ENCODE data around the gene MYO5B. TPM values are rescaled to one million over a fixed set of nuclear protein-coding genes. Genes with fewer than 3 reads are reported as not detected.

MYO5B gene
- total RNA-seq, 4 donors from 2014 or later = 1.9 to 18.3 (median 4.4) TPM

DNA sequence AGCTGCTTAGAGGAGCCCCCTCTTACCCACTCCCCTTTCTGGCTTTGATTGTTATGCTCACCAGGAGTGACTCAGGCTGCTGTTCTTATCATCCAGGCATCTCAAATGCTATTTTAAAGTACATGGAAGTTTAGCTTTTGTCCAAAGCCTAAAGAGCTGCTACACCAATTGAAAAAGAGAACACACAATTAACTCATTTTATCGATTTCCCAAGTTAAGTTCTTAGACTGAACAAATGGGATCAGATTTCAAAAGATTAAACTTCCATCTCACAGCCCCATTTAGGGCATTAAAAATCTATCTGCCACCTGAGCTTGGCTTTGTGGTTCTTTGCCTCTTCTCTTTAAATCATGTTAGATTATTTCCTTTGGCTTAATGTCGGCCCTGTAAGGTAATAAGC, 81.2 kb downstream of the MYO5B start:
- WGBS, 2 donors (ENCODE audit: low coverage in 1 of 2) = 17 to 62% methylated on average over 1 to 2 of the region's 2 CpGs
- ATAC-seq = no peak

DNA sequence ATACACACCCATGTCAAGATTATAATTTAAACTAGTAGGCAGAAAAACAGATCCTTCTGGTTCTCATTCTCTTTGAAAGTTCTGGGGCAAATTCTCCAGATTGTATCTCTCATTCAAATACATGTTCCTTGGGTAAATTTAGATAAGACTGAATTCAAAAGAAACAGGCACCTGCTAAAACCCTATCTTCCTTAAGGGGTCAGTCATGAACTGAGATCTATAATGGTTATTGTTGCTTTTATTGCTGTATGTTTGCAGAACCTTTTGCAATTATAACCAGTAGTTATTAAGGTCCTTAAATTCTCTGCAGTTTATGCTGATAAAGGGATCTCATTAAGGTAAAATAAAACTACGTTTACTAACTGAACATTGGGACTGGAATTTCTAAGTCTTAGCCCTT, 83.5 kb downstream of the MYO5B start:
- Histone ChIP-seq H3K4me1 (no peaks in the 10 kb centered on the region), H3K27me3 (peaks cover 9% of the 10 kb centered on the region), H3K36me3 (no peaks in the 10 kb centered on the region), H3K27ac (no peak overlapping the region), H3K4me3 (no peak overlapping the region), H3K9me3 (no peaks in the 10 kb centered on the region)
- 56 to 83% methylated on average over 1 of the region's 1 CpG for WGBS, 2 donors (ENCODE audit: low coverage in 1 of 2)
- ATAC-seq = no peak
- TF ChIP-seq POLR2A (IDR thresholded peaks at IDR 0.05) = no peak
- no peak for TF ChIP-seq POLR2AphosphoS5 (IDR thresholded peaks at IDR 0.05)
- TF ChIP-seq, protein P1, sequence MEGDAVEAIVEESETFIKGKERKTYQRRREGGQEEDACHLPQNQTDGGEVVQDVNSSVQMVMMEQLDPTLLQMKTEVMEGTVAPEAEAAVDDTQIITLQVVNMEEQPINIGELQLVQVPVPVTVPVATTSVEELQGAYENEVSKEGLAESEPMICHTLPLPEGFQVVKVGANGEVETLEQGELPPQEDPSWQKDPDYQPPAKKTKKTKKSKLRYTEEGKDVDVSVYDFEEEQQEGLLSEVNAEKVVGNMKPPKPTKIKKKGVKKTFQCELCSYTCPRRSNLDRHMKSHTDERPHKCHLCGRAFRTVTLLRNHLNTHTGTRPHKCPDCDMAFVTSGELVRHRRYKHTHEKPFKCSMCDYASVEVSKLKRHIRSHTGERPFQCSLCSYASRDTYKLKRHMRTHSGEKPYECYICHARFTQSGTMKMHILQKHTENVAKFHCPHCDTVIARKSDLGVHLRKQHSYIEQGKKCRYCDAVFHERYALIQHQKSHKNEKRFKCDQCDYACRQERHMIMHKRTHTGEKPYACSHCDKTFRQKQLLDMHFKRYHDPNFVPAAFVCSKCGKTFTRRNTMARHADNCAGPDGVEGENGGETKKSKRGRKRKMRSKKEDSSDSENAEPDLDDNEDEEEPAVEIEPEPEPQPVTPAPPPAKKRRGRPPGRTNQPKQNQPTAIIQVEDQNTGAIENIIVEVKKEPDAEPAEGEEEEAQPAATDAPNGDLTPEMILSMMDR (IDR thresholded peaks at IDR 0.05) = no peak
- no peak for TF ChIP-seq EP300 (IDR thresholded peaks at IDR 0.05)

More for the DNA sequence above, 81.2 kb downstream of the MYO5B start:
- Histone ChIP-seq H3K27me3 (peaks cover 9% of the 10 kb centered on the region), H3K4me1 (no peaks in the 10 kb centered on the region), H3K36me3 (no peaks in the 10 kb centered on the region), H3K27ac (no peak overlapping the region), H3K9me3 (no peaks in the 10 kb centered on the region), H3K4me3 (no peak overlapping the region)
- TF ChIP-seq, protein P1 (IDR thresholded peaks at IDR 0.05) = no peak
- TF ChIP-seq POLR2AphosphoS5 (IDR thresholded peaks at IDR 0.05) (no peak), POLR2A (IDR thresholded peaks at IDR 0.05) (no peak), EP300 (IDR thresholded peaks at IDR 0.05) (no peak)

DNA sequence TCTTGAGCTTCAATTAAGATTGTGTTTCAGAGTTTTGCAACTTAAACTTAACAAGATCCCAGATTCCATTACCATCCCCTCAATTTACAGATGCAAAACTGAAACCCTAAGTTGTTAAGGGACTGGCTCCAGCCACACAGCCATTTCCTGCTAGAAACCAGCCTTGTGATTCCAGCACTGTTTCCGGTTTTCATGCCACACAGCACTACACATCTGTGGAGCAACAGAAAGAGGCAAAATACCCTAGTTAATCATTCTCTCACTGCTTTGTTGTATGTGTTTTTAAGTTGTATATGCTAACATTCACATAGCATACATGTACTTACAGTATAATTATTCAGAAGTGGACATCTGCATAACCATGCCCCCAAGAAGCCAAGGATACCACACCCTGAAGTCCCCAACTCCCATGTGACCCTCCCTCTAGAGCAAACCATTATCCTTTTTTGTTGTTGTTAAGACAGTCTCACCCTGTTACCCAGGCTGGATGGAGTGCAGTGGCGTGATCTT, 87.4 kb downstream of the MYO5B start:
- no peak overlapping the region for H3K4me3 ChIP-seq

DNA sequence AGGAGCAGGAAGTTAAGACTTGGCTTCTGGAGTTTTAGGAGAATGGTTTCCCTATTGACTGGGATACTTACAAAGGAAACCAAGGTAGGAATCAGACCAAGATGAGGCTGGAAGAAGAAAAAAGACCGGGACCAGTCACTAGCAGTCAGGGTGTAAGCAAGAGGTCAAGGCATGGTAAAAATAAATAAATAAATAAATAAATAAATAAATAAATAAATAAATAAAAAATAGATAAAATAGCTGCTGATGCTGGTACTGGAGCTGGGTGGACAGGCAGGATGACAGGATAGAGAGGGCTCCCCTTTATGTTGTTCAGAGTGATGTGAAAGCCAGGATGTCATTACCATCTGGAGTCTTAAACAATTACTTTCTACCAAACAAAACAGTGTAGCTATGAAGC, 89.9 kb downstream of the MYO5B start:
- Histone ChIP-seq H3K4me3 (no peak overlapping the region), H3K9me3 (no peaks in the 10 kb centered on the region), H3K27ac (no peak overlapping the region), H3K27me3 (peaks cover 7% of the 10 kb centered on the region), H3K4me1 (no peaks in the 10 kb centered on the region), H3K36me3 (no peaks in the 10 kb centered on the region)
- 75 to 100% methylated on average over 1 of the region's 1 CpG for WGBS, 2 donors (ENCODE audit: low coverage in 1 of 2)
- no peak for TF ChIP-seq EP300 (IDR thresholded peaks at IDR 0.05)
- TF ChIP-seq POLR2AphosphoS5 (IDR thresholded peaks at IDR 0.05) = no peak
- TF ChIP-seq, protein P1 (IDR thresholded peaks at IDR 0.05) = no peak
- TF ChIP-seq POLR2A (IDR thresholded peaks at IDR 0.05) = no peak
- ATAC-seq = no peak

More for the DNA sequence above, 87.4 kb downstream of the MYO5B start:
- no peak overlapping the region for H3K27ac ChIP-seq
- peaks cover 8% of the 10 kb centered on the region for H3K27me3 ChIP-seq
- no peak for ATAC-seq
- TF ChIP-seq EP300 (IDR thresholded peaks at IDR 0.05) (no peak), POLR2AphosphoS5 (IDR thresholded peaks at IDR 0.05) (no peak), POLR2A (IDR thresholded peaks at IDR 0.05) (no peak)
- TF ChIP-seq, protein P1 (IDR thresholded peaks at IDR 0.05) = no peak
- no peaks in the 10 kb centered on the region for H3K36me3 ChIP-seq
- no peaks in the 10 kb centered on the region for H3K9me3 ChIP-seq
- WGBS, 2 donors (ENCODE audit: low coverage in 1 of 2) = 75 to 89% methylated on average over 2 of the region's 2 CpGs
- no peaks in the 10 kb centered on the region for H3K4me1 ChIP-seq

DNA sequence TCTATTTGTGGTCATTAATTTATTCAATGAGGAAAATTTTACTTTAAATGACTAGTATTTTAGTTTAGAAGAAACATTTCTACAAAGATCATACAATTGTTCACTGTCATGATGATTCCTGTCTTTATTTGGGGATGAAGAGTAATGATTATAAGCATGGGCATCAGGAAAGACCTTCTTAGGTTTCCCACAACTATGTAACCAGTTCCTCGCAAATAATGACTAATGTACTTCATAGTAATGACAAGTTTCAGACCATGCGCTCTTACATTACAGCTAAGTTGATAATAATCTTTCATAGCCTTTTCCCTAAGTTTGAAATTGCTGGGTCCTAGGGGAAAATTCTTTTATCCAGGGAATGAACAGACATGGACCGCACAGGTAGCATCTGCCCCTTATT, 90.5 kb downstream of the MYO5B start:
- TF ChIP-seq POLR2A (IDR thresholded peaks at IDR 0.05) = no peak
- TF ChIP-seq POLR2AphosphoS5 (IDR thresholded peaks at IDR 0.05) = no peak
- no peak for TF ChIP-seq EP300 (IDR thresholded peaks at IDR 0.05)
- TF ChIP-seq, protein P1 (IDR thresholded peaks at IDR 0.05) = no peak
- ATAC-seq = no peak
- no peaks in the 10 kb centered on the region for H3K9me3 ChIP-seq
- H3K27me3 ChIP-seq = peaks cover 7% of the 10 kb centered on the region
- 91 to 93% methylated on average over 3 of the region's 3 CpGs for WGBS, 2 donors (ENCODE audit: low coverage in 1 of 2)
- H3K4me1 ChIP-seq = no peaks in the 10 kb centered on the region
- H3K36me3 ChIP-seq = no peaks in the 10 kb centered on the region
- no peak overlapping the region for H3K4me3 ChIP-seq
- H3K27ac ChIP-seq = no peak overlapping the region
